RCC 7860 (cell line): Measurements from ENCODE around the gene TTL.
"Not testable (repeated sequence)": the region's sequence is repeated elsewhere in the genome, so short reads cannot be mapped to it uniquely, and the experiment has no call there.

Experiments used
- DNase-seq: peaks from one replicate; pipeline ENCODE4 v3.0.0-alpha.2; 2015; ENCODE audit warnings: low spot score
- FAIRE-seq: peaks from 2 replicates; lab custom pipeline; 2012; peaks lifted over from hg19 to GRCh38; lab: Jason Lieb, UNC

The TTL gene

DNA sequence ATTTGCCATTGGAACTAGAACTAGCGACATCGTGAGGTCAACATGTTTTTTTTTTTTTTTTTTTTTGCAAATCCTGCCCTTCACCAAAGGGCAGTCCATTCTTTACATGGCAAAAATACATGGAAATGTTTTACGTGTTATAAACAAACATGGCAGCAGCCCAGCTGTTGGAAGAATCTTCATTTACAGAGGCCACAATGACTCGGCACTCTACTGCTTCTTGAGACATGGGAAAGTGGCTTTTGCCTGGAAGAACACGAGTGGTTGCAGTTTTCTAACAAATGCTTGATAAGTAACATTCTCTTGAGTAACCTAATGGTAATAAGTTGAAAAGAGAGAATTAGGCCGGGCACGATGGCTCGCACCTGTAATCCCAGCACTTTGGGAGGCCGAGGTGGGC is 37.5 kb downstream of the TTL start:
- FAIRE-seq: no peak

DNA sequence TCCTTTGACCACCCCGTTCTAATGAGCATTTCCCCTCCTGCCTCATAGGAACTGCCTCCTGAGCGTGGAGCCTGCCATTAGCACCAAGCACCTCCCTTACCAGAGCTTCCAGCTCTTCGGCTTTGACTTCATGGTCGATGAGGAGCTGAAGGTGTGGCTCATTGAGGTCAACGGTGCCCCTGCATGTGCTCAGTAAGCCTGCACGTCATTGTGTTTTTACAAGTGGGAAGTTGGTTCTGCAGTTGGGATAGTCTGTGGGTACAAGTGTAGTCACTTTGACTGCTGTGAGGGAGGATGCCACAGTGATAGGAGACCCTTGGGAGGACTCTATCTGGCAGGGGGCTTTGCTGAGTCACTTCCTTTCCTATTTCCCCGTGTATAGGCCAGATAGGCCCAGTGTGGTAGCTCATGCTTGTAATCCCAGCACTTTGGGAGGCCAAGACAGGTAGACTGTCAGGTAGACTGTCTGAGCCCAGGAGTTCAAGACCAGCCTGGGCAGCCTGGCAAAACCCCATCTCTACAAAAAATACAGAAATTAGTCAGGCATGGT is 38.4 kb downstream of the TTL start:
- DNase-seq (no peak), FAIRE-seq (no peak)

More for the DNA sequence above, 37.5 kb downstream of the TTL start:
- no peak for DNase-seq

DNA sequence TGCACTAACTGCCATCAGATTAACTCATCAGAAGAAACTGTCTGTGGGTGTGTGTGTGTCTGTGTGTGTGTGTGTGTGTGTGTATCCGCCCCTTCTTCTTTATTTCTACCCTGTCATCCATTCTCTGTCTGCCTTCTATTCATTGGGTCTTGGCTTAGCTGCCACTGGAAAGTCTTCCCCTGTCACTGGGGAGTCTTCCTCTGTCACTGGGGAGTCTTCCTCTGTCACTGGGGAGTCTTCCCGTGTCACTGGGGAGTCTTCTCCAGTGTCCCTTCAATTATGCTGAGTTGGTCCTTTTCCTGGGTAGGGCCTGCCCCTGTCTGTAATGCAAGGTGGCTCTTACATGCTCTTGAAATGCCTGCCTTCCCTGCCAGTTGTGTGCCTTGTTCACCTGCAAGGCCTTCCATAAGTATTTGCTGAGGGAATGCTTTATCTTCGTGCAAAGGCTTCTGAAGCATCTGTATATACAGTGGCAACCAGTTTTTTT is 41.4 kb downstream of the TTL start:
- DNase-seq (no peak), FAIRE-seq (no peak)

DNA sequence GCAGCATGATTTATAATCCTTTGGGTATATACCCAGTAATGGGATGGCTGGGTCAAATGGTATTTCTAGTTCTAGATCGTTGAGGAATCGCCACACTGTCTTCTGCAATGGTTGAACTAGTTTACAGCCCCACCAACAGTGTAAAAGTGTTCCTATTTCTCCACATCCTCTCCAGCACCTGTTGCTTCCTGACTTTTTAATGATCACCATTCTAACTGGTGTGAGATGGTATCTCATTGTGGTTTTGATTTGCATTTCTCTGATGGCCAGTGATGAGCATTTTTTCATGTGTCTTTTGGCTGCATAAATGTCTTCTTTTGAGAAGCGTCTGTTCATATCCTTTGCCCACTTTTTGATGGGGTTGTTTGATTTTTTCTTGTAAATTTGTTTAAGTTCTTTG is 42.3 kb downstream of the TTL start:
- not testable (repeated sequence) for FAIRE-seq, DNase-seq

DNA sequence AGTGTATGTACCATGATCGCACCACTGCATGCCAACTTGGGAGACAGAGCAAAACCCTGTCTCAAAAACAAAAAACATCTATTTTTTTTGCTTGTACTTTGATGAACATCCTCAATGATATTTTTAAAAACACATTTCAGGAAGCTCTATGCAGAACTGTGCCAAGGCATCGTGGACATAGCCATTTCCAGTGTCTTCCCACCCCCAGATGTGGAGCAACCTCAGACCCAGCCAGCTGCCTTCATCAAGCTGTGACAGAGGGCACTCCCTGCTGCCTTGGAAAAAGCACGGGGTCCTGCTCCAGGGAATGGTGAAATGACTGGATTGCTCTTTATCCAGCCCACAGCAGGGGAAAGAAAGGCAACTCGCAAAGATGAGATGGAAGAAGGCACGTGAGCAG is 46.6 kb downstream of the TTL start:
- FAIRE-seq (no peak), DNase-seq (no peak)

DNA sequence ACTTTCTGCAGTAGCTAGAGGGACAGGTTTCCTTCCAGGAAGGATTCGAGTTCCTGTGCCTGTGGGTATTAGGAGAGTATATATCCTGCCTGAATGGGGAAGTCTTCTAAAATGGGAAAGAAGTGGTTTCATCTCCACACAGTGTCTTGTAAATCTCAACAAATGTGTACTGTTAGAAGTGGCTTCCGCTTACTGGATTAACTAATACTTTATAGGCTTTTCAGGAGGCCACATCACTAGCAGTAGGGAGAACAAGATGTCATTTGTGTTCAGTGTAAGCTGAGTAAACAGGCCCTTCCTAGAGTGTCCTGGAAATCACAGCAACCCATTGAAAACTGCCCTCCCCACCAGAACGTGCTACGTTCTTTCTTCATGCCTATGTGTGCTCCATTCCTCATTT is 47.8 kb downstream of the TTL start:
- DNase-seq (no peak), FAIRE-seq (no peak)

DNA sequence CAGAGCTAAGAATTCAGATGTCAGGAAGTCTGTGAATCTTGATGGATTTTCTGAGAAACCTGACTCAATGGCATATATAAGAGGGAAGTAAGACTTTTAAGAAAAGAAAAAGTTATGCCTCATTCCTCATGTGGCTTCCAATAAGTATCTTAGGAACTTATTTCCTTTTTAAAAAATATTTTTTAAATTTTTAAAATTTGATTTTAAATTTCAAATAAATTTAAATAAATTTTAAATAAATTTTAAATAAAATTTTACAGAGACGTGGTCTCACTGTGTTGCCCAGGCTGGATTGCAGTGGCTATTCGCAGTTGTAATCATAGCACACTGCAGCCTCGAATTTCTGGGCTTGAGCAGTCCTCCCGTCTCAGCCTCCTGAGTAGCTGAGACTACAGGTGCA is 48.8 kb downstream of the TTL start:
- no peak for DNase-seq

DNA sequence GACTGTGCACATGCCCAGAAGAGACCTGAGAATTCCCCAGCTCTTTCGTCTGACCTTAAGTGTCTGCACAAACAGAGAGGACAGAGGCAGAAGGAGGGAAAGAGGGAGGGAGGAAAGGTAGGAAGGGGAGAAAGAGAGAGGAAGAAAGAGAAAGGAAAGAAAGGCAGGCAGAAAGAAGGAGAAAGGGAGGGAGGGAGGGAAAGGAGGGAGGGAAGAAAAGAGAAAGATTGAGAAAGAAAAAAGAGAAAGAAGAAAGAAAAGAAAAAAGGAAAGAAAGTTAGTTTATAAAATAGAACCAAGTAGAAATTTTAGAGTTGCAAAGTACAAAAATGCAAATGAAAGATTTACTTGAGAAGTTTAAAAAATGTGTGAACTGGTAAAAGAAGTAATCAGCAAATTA is 52.9 kb downstream of the TTL start:
- DNase-seq (no peak), FAIRE-seq (no peak)

More for the DNA sequence above, 48.8 kb downstream of the TTL start:
- no peak for FAIRE-seq

DNA sequence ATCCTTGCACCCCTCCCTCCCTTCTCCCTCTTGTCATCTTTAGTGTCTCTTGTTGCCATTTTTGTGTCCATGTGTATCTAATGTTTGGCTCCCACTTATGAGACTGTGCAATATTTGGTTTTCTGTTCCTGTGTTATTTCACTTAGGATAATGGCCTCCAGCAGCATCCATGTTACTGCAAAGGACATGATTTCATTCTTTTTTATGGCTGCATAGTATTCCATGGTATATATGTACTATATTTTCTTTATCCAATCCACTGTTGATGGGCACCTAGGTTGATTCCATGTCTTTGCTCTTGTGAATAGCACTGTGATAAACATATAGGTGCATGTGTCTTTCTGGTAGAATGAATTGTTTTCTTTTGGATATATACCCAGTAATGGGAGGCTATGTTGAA is 54.7 kb downstream of the TTL start:
- FAIRE-seq, DNase-seq: not testable (repeated sequence)

DNA sequence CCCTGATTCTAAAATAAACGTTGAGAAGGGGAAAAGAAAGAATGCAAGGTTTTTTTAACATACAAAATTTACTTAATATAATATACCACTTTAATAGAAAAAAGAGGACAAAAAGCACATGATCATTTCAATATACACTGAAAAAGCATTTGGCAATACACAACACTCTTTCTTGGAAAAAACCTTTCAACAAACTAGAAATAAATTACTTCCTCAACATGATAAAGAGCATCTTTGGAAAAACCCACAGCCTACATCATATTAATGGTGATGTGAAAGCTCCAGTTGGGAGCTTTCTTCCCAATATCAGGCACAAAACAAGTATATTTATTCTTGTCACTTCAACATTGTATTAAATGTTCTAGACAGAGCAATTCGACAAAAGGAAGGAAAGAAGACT is 57.4 kb downstream of the TTL start:
- DNase-seq (no peak), FAIRE-seq (no peak)

DNA sequence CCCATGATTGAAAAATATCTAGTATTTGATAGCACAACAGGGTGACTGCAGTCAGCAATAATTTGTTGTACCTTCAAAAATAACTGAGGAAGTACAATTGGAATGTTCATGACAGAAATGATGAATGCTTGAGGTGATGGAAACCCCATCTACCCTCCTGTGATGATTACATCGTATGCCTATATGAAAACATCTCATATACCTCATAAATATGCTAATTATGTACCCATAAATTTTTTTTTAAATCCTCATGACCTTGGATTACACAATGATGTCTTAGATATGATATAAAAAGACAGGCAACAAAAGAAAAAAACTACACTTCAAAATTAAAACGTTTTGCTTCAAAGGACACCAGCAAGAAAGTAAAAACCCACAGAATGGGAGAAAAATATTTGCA is 59.0 kb downstream of the TTL start:
- no peak for FAIRE-seq

DNA sequence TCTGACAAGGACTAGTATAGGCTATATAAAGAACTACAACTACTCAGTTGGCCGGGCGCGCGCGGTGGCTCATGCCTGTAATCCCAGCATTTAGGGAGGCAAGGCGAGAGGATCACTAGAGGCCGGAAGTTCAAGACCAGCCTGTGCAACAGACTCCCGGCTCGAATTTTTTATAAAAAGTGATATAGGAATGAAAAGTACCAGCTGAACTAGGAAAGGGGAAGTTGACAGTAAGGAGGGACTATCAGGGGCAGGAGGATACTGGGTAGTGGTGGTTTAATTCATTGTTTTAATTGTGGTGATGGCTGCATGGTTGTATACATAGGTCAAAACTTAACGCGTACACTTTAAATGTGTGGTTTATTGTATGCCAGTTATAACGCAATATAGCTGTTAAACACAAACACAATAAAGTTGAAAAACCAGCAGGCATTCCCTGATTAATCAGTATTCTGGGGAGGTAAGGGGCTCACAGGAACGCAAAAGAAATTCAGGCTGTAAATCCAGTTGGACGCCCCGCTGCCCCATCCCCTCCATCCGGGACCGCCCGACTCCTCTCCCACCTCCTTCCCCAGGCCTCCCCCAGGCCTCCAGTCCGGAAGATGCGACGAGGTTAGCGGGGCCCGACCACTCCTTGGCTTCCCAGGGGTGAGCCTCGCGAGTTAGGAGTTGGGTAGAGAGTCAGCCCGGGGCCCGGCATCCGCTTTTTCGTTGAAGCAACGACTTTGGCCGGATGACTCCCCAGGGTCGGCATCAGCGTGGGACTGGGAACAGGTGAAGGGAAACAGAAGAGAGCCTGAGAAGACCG is 59.6 kb downstream of the TTL start:
- peak; percentile 22 for DNase-seq
- no peak for FAIRE-seq

More for the DNA sequence above, 59.0 kb downstream of the TTL start:
- DNase-seq: no peak

DNA sequence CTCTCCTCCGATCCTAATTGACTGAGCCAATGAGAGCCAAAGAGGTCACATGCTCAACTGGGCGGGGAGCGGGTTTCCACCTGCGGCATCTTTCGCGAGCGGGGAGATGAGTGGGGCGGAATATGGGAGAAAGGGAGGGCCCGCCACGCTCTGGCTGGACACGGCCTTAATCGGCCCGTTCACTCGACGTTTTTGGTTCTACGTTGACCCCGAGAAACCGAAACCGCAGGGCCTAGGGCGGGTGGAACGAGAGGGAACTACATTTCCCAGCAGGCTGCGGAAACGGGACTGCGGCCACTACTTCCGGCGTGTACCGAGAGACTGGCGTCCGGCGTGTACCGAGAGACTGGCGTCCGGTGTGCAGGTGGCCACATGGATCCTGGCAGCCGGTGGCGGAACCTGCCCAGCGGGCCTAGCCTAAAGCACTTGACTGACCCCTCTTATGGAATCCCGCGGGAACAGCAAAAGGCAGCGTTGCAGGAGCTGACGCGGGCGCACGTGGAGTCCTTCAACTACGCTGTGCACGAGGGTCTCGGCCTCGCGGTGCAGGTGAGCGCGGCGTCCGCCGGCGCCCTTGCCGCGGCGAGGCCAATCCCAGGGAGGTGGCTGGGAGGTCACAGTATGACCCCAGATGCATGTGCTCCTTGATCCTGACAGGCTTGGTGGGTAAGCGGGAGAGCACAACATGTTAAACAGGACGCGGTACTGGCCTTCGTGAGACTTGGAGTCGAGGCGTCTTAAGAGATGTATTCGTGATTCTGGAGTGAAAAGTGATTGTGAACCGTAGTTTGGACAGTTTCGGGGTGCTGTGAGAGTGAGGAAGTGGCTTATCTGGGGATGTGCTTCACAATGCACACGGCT is 60.4 kb downstream of the TTL start, which contains the start of gene POLR1B:
Gene POLR1B (plus strand): TSS at position 343 of the 861 bp plus-strand sequence. CDS start 30 bp downstream, at position 373.
- DNase-seq: peak; percentile 71
- FAIRE-seq: no peak

DNA sequence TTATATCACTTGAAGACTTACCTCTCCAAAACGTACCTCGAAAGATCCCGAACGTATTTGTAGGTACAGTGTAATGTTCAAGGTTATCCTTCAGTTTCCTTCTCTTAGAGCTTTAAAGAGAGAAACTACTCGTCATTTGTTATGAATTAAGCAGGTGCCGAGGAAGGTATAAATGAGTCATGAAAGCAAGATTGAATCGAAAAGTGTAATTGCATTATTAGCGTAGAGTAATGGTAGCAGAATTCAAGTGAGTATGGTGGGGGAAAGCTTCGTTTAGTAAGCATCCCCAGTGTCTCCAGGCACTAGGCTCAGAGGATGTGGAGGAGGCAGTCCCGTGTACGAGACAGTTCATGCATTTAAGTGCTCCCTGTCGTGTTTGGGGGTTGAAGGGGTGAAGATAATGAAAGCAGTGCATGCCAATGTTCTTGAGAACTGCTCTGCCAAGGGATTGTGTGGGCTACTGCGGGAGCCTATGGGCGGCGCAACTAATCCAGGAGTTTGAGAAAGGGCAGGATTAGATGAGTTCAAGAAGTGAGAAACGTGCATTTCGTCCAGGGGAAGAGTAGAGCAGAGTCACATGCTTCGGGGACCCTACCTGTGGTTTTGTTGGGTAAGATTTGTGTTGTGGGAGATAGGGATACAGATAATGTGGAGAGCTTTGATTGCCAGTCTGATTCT is 61.2 kb downstream of the TTL start:
- FAIRE-seq: no peak

DNA sequence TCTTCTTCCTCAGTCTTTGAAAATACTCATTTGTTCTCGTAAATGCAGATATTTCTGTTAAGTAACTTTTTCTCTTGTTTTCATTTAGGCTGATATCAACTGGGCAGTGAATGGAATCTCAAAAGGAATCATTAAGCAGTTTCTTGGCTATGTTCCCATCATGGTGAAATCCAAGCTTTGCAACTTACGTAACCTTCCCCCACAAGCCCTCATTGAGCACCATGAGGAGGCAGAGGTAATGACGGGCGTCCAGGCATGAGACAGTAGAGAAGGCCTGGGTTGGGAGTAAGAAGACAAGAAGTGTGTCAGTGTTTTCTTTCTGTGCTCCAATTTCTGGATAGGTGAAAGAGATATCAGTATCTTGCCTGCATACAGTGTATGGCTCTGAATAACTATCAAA is 65.4 kb downstream of the TTL start:
- DNase-seq (peak; percentile 60), FAIRE-seq (peak; percentile 81)

More for the DNA sequence above, 61.2 kb downstream of the TTL start:
- no peak for DNase-seq

DNA sequence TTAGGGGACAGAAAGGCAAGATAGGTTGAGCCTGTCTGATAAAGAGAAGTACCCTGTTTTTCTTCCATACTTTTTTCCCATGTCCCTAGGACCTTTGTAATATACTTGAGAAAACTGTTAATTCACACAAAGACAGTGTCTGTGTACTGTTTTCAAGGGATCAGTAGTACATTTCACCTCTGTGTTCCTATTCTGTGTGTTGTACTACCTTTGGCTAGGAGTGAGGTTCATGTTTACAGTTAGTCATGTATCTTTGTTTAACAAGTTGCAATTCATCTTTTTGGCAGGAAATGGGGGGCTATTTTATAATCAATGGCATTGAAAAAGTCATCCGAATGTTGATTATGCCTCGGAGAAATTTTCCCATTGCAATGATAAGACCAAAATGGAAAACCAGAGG is 67.0 kb downstream of the TTL start:
- DNase-seq (no peak), FAIRE-seq (no peak)

DNA sequence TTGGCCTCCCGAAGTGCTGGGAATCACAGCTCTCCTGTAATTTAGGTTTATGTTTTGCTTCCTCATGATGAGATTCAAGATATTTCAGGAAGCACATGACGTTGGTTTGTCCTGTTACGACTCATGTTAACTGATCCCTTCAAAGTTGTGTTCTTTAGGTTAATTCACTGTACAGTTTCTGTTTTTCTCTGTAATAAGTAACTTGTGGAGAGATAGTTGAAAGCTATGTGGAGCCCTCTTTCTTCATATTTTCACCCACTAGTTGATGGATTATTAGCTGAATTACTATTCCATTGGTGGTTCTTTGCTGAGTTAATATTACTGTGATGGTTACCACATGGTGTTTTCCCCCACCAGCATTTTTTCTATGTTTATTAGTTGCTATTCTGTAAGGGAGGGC is 84.1 kb downstream of the TTL start:
- FAIRE-seq (peak; percentile 49), DNase-seq (peak; percentile 22)

DNA sequence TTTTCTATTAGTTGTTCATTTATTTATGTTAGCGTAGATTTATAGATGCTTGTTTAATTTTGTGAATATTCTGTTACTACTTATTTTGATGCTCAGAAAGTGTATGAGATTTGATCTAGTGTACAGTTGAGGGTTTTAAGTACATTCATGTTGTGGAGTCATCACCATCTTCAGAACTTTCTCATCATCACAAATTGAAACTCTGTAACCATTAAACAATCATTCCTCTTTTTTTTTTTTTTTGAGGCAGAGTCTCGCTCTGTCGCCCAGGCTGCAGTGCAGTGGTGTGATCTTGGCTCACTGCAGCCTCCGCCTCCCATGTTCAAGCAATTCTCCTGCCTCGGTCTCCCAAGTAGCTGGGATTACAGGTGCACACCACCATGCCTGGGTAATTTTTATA is 84.6 kb downstream of the TTL start:
- not testable (repeated sequence) for DNase-seq, FAIRE-seq

DNA sequence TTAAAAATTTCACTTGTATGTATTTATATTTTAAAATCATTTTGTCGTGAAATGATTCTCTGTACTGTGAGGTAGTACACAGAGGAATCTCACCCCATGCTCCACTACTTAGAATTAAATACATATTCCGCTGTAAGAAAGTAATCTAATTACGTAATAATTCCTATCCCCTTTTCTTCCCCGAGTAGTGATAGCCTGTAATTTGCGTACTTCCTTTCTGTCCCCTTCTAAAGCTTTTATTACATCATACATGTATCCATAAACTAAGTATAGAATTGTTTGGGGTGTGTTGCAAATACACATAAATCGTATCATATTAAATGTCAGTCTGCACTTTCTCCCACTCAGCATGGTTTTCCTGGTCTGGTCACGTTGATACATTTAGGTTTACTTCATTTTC is 90.0 kb downstream of the TTL start:
- FAIRE-seq (no peak), DNase-seq (no peak)

DNA sequence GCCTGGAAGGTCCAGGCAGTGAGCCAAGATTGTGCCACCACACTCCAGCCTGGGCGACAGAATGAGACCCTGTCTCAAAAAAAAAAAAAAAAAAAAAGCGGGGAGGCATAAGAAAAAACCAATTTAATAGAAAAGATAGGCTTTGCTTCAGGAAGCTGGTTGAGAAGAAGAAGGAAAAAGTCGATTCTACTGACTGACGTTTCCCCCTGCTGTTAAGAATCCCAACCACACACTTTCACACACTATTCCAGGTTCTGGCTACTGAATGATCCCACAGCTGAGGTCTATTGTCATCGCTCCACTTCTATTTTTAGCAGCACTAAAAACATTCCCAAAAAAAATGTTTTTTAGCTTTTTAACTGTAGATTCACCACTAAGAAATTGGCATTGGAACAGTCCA is 95.8 kb downstream of the TTL start:
- DNase-seq (no peak), FAIRE-seq (no peak)

DNA sequence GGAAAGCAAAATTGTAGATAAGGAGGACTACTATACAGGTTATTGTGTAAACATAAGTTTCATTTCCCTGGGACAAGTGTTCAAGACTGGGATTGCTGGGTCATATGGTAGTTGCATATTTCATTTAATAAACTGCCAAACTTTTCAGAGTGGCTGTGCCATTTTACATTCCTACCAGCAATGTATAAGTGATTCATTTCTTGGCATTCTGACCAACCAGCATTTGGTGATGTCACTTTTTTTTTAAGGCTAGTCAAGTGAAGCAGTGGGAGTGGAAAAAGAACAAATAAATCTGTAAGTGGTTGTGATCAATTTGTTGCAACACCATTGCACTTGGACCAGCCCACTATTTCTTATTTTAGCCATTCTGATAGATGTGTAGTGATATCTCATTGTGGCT is 97.3 kb downstream of the TTL start:
- FAIRE-seq (peak; percentile 83), DNase-seq (peak; percentile 70)
